H9 (cell line): Measurements from ENCODE around the gene TBC1D5. TPM values are rescaled to one million over a fixed set of nuclear protein-coding genes. Genes with fewer than 3 reads are reported as not detected.

Experiments used
- DNase-seq: peaks from one replicate; pipeline ENCODE4 v3.0.0-alpha.2; 2017
- H2AFZ ChIP-seq: one replicate; pipeline ENCODE4 v1.6.1; 2013; ENCODE audit warnings: mild to moderate bottlenecking, low read length, control low read depth, moderate library complexity
- H2AK5ac ChIP-seq: 2 replicates; pipeline ENCODE4 v1.6.1; 2013; ENCODE audit warnings: low read length, control low read depth, mixed read lengths; ENCODE audit not compliant: insufficient read length
- H2BK120ac ChIP-seq: one replicate; pipeline ENCODE4 v1.6.1; 2013; ENCODE audit warnings: low read depth, mild to moderate bottlenecking, low read length, control low read depth, inconsistent platforms; ENCODE audit not compliant: poor library complexity, severe bottlenecking
- H2BK12ac ChIP-seq: 2 replicates; pipeline ENCODE4 v1.6.1; 2013; ENCODE audit warnings: low read length, control low read depth, mixed read lengths, low read depth; ENCODE audit not compliant: insufficient read length
- H2BK15ac ChIP-seq: 2 replicates; pipeline ENCODE4 v1.6.1; 2013; ENCODE audit warnings: low read depth, low read length, control low read depth
- H2BK20ac ChIP-seq: one replicate; pipeline ENCODE4 v1.6.1; 2013; ENCODE audit warnings: low read depth, mild to moderate bottlenecking, low read length, control low read depth, inconsistent platforms; ENCODE audit not compliant: poor library complexity, severe bottlenecking
- H2BK5ac ChIP-seq: 2 replicates; pipeline ENCODE4 v1.6.1; 2013; ENCODE audit warnings: low read length, control low read depth, mixed read lengths; ENCODE audit not compliant: insufficient read length
- H3K14ac ChIP-seq: 2 replicates; pipeline ENCODE4 v1.6.1; 2013; ENCODE audit warnings: low read length, control low read depth; ENCODE audit not compliant: insufficient read depth
- H3K18ac ChIP-seq: 2 replicates; pipeline ENCODE4 v1.6.1; 2013; ENCODE audit warnings: low read depth, mild to moderate bottlenecking, mixed read lengths, low read length, control low read depth; ENCODE audit not compliant: insufficient read length
- H3K23ac ChIP-seq: 2 replicates; pipeline ENCODE4 v1.6.1; 2013; ENCODE audit warnings: low read length, control low read depth, mixed read lengths, low read depth; ENCODE audit not compliant: insufficient read length
- H3K23me2 ChIP-seq: 2 replicates; pipeline ENCODE4 v1.6.1; 2013; ENCODE audit warnings: low read depth, mild to moderate bottlenecking, mixed read lengths, low read length, control low read depth; ENCODE audit not compliant: insufficient read length, poor library complexity, severe bottlenecking
- H3K27ac ChIP-seq: 2 replicates; pipeline ENCODE4 v1.5.1; 2013; ENCODE audit warnings: low read length, control low read depth, mixed read lengths, low read depth; ENCODE audit not compliant: insufficient read length
- H3K27me3 ChIP-seq: 2 replicates; pipeline ENCODE4 v1.6.1; 2013; ENCODE audit warnings: low read length, control low read depth, inconsistent platforms; ENCODE audit not compliant: insufficient read depth
- H3K4ac ChIP-seq: 2 replicates; pipeline ENCODE4 v1.6.1; 2013; ENCODE audit warnings: low read depth, mild to moderate bottlenecking, control low read depth, inconsistent platforms, low read length, moderate library complexity
- H3K4me1 ChIP-seq: 2 replicates; pipeline ENCODE4 v1.6.1; 2013; ENCODE audit warnings: low read length, control low read depth, inconsistent platforms; ENCODE audit not compliant: insufficient read depth
- H3K4me2 ChIP-seq: 2 replicates; pipeline ENCODE4 v1.6.1; 2013; ENCODE audit warnings: low read length, control low read depth, mixed read lengths; ENCODE audit not compliant: insufficient read length, insufficient read depth
- H3K56ac ChIP-seq: 2 replicates; pipeline ENCODE4 v1.6.1; 2013; ENCODE audit warnings: low read depth, mild to moderate bottlenecking, mixed read lengths, low read length, control low read depth; ENCODE audit not compliant: insufficient read length
- H3K79me1 ChIP-seq: 2 replicates; pipeline ENCODE4 v1.6.1; 2013; ENCODE audit warnings: low read depth, mild to moderate bottlenecking, moderate library complexity, low read length, control low read depth, inconsistent platforms; ENCODE audit not compliant: insufficient read depth, poor library complexity, severe bottlenecking
- H3K79me2 ChIP-seq: 2 replicates; pipeline ENCODE4 v1.6.1; 2013; ENCODE audit warnings: low read length, control low read depth, inconsistent platforms; ENCODE audit not compliant: insufficient read depth
- H3K9ac ChIP-seq: 2 replicates; pipeline ENCODE4 v1.6.1; 2013; ENCODE audit warnings: low read length, control low read depth, mixed read lengths; ENCODE audit not compliant: insufficient read length; ENCODE audit errors: extremely low read depth
- H3K9me3 ChIP-seq: one replicate; pipeline ENCODE4 v1.6.1; 2013; ENCODE audit warnings: low read depth, low read length, inconsistent platforms; ENCODE audit not compliant: control insufficient read depth
- H3T11ph ChIP-seq: one replicate; pipeline ENCODE4 v1.6.1; 2013; ENCODE audit warnings: mild to moderate bottlenecking, low read length, control low read depth, inconsistent platforms
- H4K20me1 ChIP-seq: one replicate; pipeline ENCODE4 v1.6.1; 2013; ENCODE audit not compliant: control insufficient read depth, insufficient read length, insufficient read depth
- H4K5ac ChIP-seq: 2 replicates; pipeline ENCODE4 v1.6.1; 2013; ENCODE audit warnings: low read depth, mild to moderate bottlenecking, mixed read lengths, low read length, control low read depth; ENCODE audit not compliant: insufficient read length
- H4K8ac ChIP-seq: replicated peaks from 2 replicates; pipeline ENCODE4 v1.6.1; 2013; ENCODE audit warnings: low read length, control low read depth, mixed read lengths, low read depth; ENCODE audit not compliant: insufficient read length
- H4K91ac ChIP-seq: 2 replicates; pipeline ENCODE4 v1.6.1; 2013; ENCODE audit warnings: low read depth, mild to moderate bottlenecking, moderate library complexity, mixed read lengths, low read length, control low read depth; ENCODE audit not compliant: insufficient read length
- H3K27ac Mint-ChIP-seq, 3 experiments: 2 replicates in 2 of 3; 3 replicates in 1 of 3; pipeline ENCODE4 v1.8.0; 2020 to 2021; ENCODE audit warnings: mixed read lengths in 3 of 3, mild to moderate bottlenecking in 1 of 3, moderate library complexity in 1 of 3
- H3K27me3 Mint-ChIP-seq: 2 replicates; pipeline ENCODE4 v1.8.0; 2021; ENCODE audit warnings: low read depth, mild to moderate bottlenecking, moderate library complexity, mixed read lengths
- H3K36me3 Mint-ChIP-seq, 3 experiments: 2 replicates in 2 of 3; 3 replicates in 1 of 3; pipeline ENCODE4 v1.8.0; 2020 to 2021; ENCODE audit warnings: low read depth in 3 of 3, mixed read lengths in 3 of 3; ENCODE audit not compliant: insufficient read depth in 1 of 3
- H3K4me1 Mint-ChIP-seq, 2 experiments: 2 replicates each; pipeline ENCODE4 v1.8.0; 2020; ENCODE audit warnings: mixed read lengths in 2 of 2
- H3K4me3 Mint-ChIP-seq, 2 experiments: 2 replicates in 1 of 2; 3 replicates in 1 of 2; pipeline ENCODE4 v1.8.0; 2020 to 2021; ENCODE audit warnings: mild to moderate bottlenecking in 2 of 2, mixed read lengths in 2 of 2, moderate library complexity in 1 of 2
- H3K9me3 Mint-ChIP-seq, 2 experiments: 2 replicates in 1 of 2; 3 replicates in 1 of 2; pipeline ENCODE4 v1.8.0; 2020; ENCODE audit warnings: mild to moderate bottlenecking in 2 of 2, mixed read lengths in 2 of 2, moderate library complexity in 1 of 2
- WGBS: extraction: QIAGEN DNeasy Blood & Tissue Kit; methylation state at CpG from one replicate; pipeline ENCODE4 v1.1.7; 2013; ENCODE audit warnings: missing lambda C conversion rate, low lambda C conversion rate, mixed read lengths; ENCODE audit not compliant: insufficient read length; ENCODE audit errors: extremely low coverage; 5-methylcytosine and 5-hydroxymethylcytosine counted together
- total RNA-seq: library from RNA; stranded (reverse); gene quantifications from 2 replicates; pipeline ENCODE4 v1.2.1, GENCODE V29; 2021
- TF ChIP-seq, protein P1 (sequence below): fragments of 200-600 bp; sonication (generic); conservative IDR thresholded peaks from 3 replicates; pipeline ENCODE4 v1.8.0; 2021; ENCODE audit warnings: antibody characterized with exemption, mild to moderate bottlenecking

The TBC1D5 gene
- total RNA-seq, 1 experiment from 2014 or later = 25.0 TPM

DNA sequence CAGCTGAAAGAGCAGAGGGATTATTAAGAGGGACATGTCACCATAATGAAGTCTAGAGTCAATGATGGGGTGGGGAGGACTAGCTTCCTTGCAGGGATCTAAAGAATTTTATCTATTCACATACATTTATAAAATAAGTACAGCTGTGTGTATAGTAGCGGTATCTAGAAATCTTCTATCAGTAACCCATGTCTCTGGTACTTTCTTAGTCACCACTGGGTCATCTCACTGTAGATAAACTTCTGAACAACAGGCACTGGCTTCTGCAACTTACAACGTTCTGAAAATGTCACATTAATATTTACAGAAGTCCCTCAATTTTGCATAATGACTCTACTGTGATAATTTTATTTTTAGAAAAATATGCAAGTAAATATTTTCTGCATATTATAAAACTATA lies 401.7 kb downstream of the TBC1D5 start:
- no peak overlapping the region for H3K27ac Mint-ChIP-seq
- Histone ChIP-seq H3K27ac (no peak overlapping the region), H3K27me3 (no peaks in the 10 kb centered on the region), H3K79me1 (no peaks in the 10 kb centered on the region), H3K79me2 (no peaks in the 10 kb centered on the region), H3K23ac (no peak overlapping the region), H4K20me1 (no peaks in the 10 kb centered on the region), H2BK120ac (no peak overlapping the region), H3K56ac (no peak overlapping the region), H4K91ac (no peak overlapping the region), H4K8ac (no peak overlapping the region), H2BK5ac (no peak overlapping the region), H3K9ac (no peak overlapping the region), H4K5ac (no peak overlapping the region), H3K4ac (no peak overlapping the region), H2BK15ac (no peak overlapping the region), H3K18ac (no peak overlapping the region), H2AK5ac (no peak overlapping the region), H3T11ph (no peak overlapping the region), H3K4me1 (no peaks in the 10 kb centered on the region), H2BK20ac (no peak overlapping the region), H2BK12ac (no peak overlapping the region), H3K9me3 (no peaks in the 10 kb centered on the region), H3K4me2 (no peak overlapping the region), H3K23me2 (no peaks in the 10 kb centered on the region), H3K14ac (no peak overlapping the region), H2AFZ (no peak overlapping the region)
- no peaks in the 10 kb centered on the region for H3K27me3 Mint-ChIP-seq
- TF ChIP-seq, protein P1, sequence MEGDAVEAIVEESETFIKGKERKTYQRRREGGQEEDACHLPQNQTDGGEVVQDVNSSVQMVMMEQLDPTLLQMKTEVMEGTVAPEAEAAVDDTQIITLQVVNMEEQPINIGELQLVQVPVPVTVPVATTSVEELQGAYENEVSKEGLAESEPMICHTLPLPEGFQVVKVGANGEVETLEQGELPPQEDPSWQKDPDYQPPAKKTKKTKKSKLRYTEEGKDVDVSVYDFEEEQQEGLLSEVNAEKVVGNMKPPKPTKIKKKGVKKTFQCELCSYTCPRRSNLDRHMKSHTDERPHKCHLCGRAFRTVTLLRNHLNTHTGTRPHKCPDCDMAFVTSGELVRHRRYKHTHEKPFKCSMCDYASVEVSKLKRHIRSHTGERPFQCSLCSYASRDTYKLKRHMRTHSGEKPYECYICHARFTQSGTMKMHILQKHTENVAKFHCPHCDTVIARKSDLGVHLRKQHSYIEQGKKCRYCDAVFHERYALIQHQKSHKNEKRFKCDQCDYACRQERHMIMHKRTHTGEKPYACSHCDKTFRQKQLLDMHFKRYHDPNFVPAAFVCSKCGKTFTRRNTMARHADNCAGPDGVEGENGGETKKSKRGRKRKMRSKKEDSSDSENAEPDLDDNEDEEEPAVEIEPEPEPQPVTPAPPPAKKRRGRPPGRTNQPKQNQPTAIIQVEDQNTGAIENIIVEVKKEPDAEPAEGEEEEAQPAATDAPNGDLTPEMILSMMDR = no peak
- H3K36me3 Mint-ChIP-seq = no peaks in the 10 kb centered on the region
- H3K4me1 Mint-ChIP-seq = no peaks in the 10 kb centered on the region
- WGBS = no CpG with 5 or more reads among the region's 2 CpGs
- DNase-seq = no peak
- H3K4me3 Mint-ChIP-seq = no peak overlapping the region
- H3K9me3 Mint-ChIP-seq = no peaks in the 10 kb centered on the region
